ENCODE results near the gene KIF6. TPM values are rescaled to one million over a fixed set of nuclear protein-coding genes. Genes with fewer than 3 reads are reported as not detected.
"Not testable (repeated sequence)": the region's sequence is repeated elsewhere in the genome, so short reads cannot be mapped to it uniquely, and the experiment has no call there.

Gene KIF6
- total RNA-seq, 4 donors from 2014 or later = 0.40 to 1.3 (median 0.80) TPM

DNA sequence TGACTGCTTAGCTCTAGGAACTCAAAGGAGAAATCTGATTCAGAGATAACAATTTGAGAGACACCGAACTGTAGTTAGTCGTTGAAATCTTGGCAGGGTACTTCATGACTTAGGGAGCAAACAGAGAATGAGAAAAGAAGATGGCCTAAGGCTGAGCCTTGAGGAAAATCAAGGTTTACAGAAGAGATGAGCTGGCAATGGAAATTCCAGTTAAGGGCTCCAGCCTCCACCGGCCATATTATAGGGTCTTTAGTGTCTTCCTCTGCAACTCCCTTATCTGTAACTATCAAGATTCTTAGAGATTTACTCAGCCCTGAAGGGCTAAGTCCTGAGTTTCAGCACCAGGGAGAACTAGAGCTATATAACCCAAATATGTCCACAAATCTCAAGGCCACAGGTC lies 437.6 kb downstream of the KIF6 start:
- H3K4me1 ChIP-seq = no peaks in the 10 kb centered on the region
- TF ChIP-seq POLR2A (IDR thresholded peaks at IDR 0.05) = no peak
- TF ChIP-seq, protein P1, sequence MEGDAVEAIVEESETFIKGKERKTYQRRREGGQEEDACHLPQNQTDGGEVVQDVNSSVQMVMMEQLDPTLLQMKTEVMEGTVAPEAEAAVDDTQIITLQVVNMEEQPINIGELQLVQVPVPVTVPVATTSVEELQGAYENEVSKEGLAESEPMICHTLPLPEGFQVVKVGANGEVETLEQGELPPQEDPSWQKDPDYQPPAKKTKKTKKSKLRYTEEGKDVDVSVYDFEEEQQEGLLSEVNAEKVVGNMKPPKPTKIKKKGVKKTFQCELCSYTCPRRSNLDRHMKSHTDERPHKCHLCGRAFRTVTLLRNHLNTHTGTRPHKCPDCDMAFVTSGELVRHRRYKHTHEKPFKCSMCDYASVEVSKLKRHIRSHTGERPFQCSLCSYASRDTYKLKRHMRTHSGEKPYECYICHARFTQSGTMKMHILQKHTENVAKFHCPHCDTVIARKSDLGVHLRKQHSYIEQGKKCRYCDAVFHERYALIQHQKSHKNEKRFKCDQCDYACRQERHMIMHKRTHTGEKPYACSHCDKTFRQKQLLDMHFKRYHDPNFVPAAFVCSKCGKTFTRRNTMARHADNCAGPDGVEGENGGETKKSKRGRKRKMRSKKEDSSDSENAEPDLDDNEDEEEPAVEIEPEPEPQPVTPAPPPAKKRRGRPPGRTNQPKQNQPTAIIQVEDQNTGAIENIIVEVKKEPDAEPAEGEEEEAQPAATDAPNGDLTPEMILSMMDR (IDR thresholded peaks at IDR 0.05) = no peak
- no peak for DNase-seq
- 87 to 91% methylated on average over 3 of the region's 3 CpGs for WGBS, 2 donors
- H3K4me3 ChIP-seq (replicated peaks in 1 of 3) = no peak overlapping the region
- no peaks in the 10 kb centered on the region for H3K9me3 ChIP-seq
- intact Hi-C loops (cut with DNase I) = no loop called here
- H3K27ac ChIP-seq = no peak overlapping the region
- H3K36me3 ChIP-seq = no peaks in the 10 kb centered on the region
- no peaks in the 10 kb centered on the region for H3K27me3 ChIP-seq

DNA sequence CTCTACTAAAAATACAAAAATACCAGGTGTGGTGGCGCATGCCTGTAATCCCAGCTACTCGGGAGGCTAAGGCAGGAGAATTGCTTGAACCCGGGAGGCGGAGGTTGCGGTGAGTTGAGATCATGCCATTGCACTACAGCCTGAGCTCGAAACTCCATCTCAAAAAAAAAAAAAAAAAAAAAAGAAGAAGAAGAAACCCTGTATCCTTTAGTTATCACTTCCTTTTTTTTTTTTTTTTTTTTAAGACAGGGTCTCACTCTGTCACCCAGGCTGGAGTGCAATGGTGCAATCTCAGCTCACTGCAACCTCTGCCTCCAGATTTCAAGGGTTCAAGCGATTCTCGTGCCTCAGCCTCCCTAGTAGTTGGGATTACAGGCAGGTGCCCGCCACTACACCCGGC lies 438.6 kb downstream of the KIF6 start:
- intact Hi-C loops (cut with DNase I); H3K4me3 ChIP-seq (replicated peaks in 1 of 3); H3K27ac ChIP-seq; H3K4me1 ChIP-seq; H3K36me3 ChIP-seq; DNase-seq; H3K9me3 ChIP-seq; H3K27me3 ChIP-seq: not testable (repeated sequence)
- 85 to 88% methylated on average over 10 of the region's 10 CpGs for WGBS, 2 donors

DNA sequence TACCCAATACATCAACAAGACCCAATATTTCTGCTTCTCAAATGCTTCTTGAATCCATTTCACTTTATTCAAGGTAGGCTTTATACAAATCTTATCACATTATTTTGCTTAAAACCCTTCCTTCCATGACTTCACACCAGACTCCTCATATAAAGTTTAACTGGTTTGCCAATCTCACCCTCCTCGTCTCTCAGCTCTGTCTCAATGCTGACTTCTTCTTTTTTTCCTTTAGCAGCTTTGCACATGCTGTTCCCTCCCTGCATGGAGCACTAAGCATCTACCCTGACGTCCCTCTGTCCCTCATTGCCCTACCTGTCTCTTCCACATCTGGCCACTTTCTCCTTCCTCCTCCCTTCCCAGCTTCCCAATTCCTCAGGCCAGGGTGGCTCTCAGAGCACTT lies 442.4 kb downstream of the KIF6 start:
- no peak for TF ChIP-seq POLR2A (IDR thresholded peaks at IDR 0.05)
- TF ChIP-seq, protein P1 (IDR thresholded peaks at IDR 0.05) = no peak
- no peaks in the 10 kb centered on the region for H3K9me3 ChIP-seq
- peaks cover 0 to 11% of the 10 kb centered on the region in 2 donors for H3K4me1 ChIP-seq
- H3K27me3 ChIP-seq = no peaks in the 10 kb centered on the region
- no peaks in the 10 kb centered on the region for H3K36me3 ChIP-seq
- no peak for DNase-seq
- intact Hi-C loops (cut with DNase I) = no loop called here
- H3K4me3 ChIP-seq (replicated peaks in 1 of 3) = no peak overlapping the region
- WGBS, 2 donors = 81 to 83% methylated on average over 2 of the region's 2 CpGs
- no peak overlapping the region for H3K27ac ChIP-seq

DNA sequence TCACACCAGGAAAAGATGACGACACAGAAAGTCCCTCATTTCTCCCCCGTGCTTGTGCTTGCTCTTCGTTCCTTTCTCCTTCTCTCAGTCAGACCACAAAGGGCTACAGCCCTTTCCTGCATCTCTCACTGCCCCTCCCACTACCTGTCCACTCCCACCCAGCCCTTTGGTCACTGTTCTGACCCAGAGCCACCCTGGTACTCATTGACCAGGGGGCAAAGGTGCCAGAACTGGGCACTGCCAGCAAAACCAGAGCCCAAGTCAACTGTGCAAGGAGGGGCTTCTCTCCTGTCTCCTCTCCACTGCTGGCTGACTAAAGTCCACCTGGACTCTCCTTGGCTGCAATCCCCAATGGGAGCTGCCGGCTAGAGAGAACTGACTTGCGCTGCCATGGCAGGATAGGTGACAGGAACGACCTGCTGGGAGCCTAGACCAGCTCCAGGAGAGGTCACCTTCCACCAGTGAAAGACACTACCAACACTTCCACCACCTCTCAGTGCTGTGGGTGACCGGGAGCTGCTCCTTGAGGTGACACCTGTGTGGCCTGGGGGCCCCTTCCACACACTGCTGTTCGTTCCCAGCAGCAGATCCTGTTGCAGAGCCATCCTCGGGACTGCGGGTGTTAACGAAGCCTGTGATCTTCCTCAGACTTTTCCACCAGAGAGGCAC lies 443.8 kb downstream of the KIF6 start:
- WGBS, 2 donors = 84 to 92% methylated on average over 6 to 11 of the region's 11 CpGs
- no peak overlapping the region for H3K27ac ChIP-seq
- no peaks in the 10 kb centered on the region for H3K36me3 ChIP-seq
- H3K4me3 ChIP-seq (replicated peaks in 1 of 3) = no peak overlapping the region
- peaks cover 0 to 11% of the 10 kb centered on the region in 2 donors for H3K4me1 ChIP-seq
- intact Hi-C loops (cut with DNase I) = no loop called here
- no peaks in the 10 kb centered on the region for H3K9me3 ChIP-seq
- no peaks in the 10 kb centered on the region for H3K27me3 ChIP-seq
- no peak for DNase-seq
- TF ChIP-seq, protein P1 (IDR thresholded peaks at IDR 0.05) = no peak
- TF ChIP-seq POLR2A (IDR thresholded peaks at IDR 0.05) = no peak

DNA sequence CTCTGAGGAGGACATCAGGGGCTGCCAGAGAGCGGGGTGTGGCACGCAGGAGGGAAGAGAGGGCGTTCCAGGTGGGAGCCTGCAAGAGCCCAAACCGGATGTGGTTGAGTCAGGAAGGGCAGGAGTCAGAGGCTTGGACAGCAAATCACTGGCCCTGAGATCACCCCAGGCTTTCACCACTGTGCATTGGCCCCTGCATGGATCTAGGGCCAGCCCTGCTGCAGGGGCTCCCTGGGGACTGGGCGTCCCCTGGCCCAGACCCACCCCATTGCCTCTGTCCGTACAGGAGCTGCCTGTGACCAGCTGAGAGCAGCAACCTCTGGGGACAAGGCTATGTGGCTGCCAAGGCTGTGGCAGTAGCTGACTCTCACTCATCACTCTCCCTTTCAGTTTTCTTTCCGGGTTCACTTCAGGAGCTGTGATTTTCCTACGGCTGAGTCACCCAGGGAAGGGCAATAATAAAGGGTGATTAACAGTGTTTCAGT lies 444.9 kb downstream of the KIF6 start:
- Histone ChIP-seq H3K27ac (no peak overlapping the region), H3K36me3 (no peaks in the 10 kb centered on the region), H3K4me1 (peaks cover 0 to 11% of the 10 kb centered on the region in 2 donors), H3K4me3 (replicated peaks in 1 of 3) (no peak overlapping the region), H3K9me3 (no peaks in the 10 kb centered on the region), H3K27me3 (no peaks in the 10 kb centered on the region)
- DNase-seq = no peak
- no peak for TF ChIP-seq POLR2A (IDR thresholded peaks at IDR 0.05)
- TF ChIP-seq, protein P1 (IDR thresholded peaks at IDR 0.05) = no peak
- intact Hi-C loops (cut with DNase I) = no loop called here
- 47 to 57% methylated on average over 7 of the region's 8 CpGs for whole genome bisulfite sequencing, 2 donors

Small RNA genes lying within 50 kb of the gene (small RNA-seq; reads per million reads assigned to genes)
- gene RNU1-54P = not detected

Other genes starting within 250 kb of the KIF6 start
- gene DAAM2, start 67.0 kb upstream of the KIF6 start, total RNA-seq = 10 to 100 TPM; 17.8 to 37.0 (median 23.8) TPM
- gene MOCS1, start 209.1 kb upstream of the KIF6 start, total RNA-seq = 10 to 100 TPM; 23.4 to 39.8 (median 33.1) TPM